Gastrocnemius medialis (tissue), 4 donors: ENCODE measurements around the gene FAM174A. TPM values are rescaled to one million over a fixed set of nuclear protein-coding genes. Genes with fewer than 3 reads are reported as not detected.
A peak's percentile ranks its signal among the peaks of the same experiment; 100 is the strongest.

Experiments
- ATAC-seq, 2 donors: fragments of 150-250 bp; one replicate each; pipeline ENCODE4 v1.9.1; 2016
- DNase-seq, 2 donors: peaks; one replicate each; pipeline ENCODE4 v3.0.0-alpha.2; 2019
- H3K27ac ChIP-seq, 4 donors: fragments of 200-600 bp; sonication (generic); 1 replicate in 1 of 4; 2 replicates in 3 of 4; pipeline ENCODE4 v1.5.1; 2016 to 2018; ENCODE audit warnings: mild to moderate bottlenecking in 2 of 4, moderate library complexity in 1 of 4
- H3K27me3 ChIP-seq, 3 donors: fragments of 200-600 bp; sonication (generic) in 2 of 3; 1 replicate in 1 of 3; 2 replicates in 2 of 3; pipeline versions ENCODE4 v1.5.1 to v1.6.0; 2016 to 2019; ENCODE audit warnings: mild to moderate bottlenecking in 1 of 3, moderate library complexity in 1 of 3
- H3K36me3 ChIP-seq, 2 donors: fragments of 200-600 bp; sonication (generic) in 1 of 2; one replicate each; pipeline ENCODE4 v1.5.1; 2017 to 2018
- H3K4me1 ChIP-seq, 2 donors: fragments of 200-600 bp; sonication (generic) in 1 of 2; one replicate each; pipeline ENCODE4 v1.5.1; 2016 to 2017; ENCODE audit warnings: mild to moderate bottlenecking in 2 of 2
- H3K4me3 ChIP-seq, 4 donors: fragments of 200-600 bp; sonication (generic) in 3 of 4; 1 replicate in 1 of 4; 2 replicates in 3 of 4; pipeline ENCODE4 v1.5.1; 2016 to 2019; ENCODE audit warnings: mild to moderate bottlenecking in 2 of 4
- H3K9me3 ChIP-seq, 3 donors: fragments of 200-600 bp; sonication (generic) in 2 of 3; 1 replicate in 1 of 3; 2 replicates in 2 of 3; pipeline ENCODE4 v1.5.1; 2016 to 2019
- CTCF ChIP-seq, 5 experiments: fragments of 450-650 bp in 3 of 5; fragments of 200-600 bp in 2 of 5; sonication (generic) in 2 of 5; IDR thresholded peaks in 4 of 5; conservative IDR thresholded peaks in 1 of 5; 1 replicate in 4 of 5; 2 replicates in 1 of 5; pipeline ENCODE4 v1.5.1; 2016 to 2019; ENCODE audit warnings: antibody characterized with exemption in 5 of 5, mild to moderate bottlenecking in 3 of 5, moderate library complexity in 3 of 5
- POLR2A ChIP-seq, 2 donors: fragments of 450-650 bp; IDR thresholded peaks; one replicate each; pipeline ENCODE4 v1.6.1; 2017; ENCODE audit warnings: antibody characterized with exemption in 2 of 2, mild to moderate bottlenecking in 2 of 2, moderate library complexity in 2 of 2
- in situ Hi-C, 4 donors: fragments of 200-750 bp; cut with MboI; loops; one replicate each; pipeline versions ENCODE4 v1.15.0 to v1.8.0; 2017; ENCODE audit warnings: low sequenced_read_pairs in 4 of 4
- intact Hi-C: fragments of 100-400 bp; cut with DNase I; formaldehyde crosslinking; loops from one replicate; pipeline ENCODE4 v1.15.1; 2023; ENCODE audit warnings: low total_unique reads
- total RNA-seq, 4 donors: library from RNA; depleted of rRNA; stranded (reverse); fragments of >200 nt; gene quantifications; one replicate each; pipeline versions ENCODE4 v1.1.0 to v1.2.3, GENCODE V29; 2016

FAM174A gene
- total RNA-seq, 4 donors from 2014 or later, result 51.4 to 68.3 (median 58.6) TPM

- no peaks in the 10 kb centered on the region for H3K36me3 ChIP-seq
- in situ Hi-C loops (no loop called here), intact Hi-C loops (no loop called here)
- no peaks in the 10 kb centered on the region for H3K9me3 ChIP-seq
- no peak overlapping the region for H3K4me3 ChIP-seq
- DNase-seq, result no peak
- no peak for ATAC-seq
- peaks cover 0 to 27% of the 10 kb centered on the region in 2 donors for H3K4me1 ChIP-seq
- TF ChIP-seq CTCF (IDR thresholded peaks at IDR 0.05 in 4 of 5, conservative IDR thresholded peaks at IDR 0.05 in 1 of 5), result no peak
- TF ChIP-seq POLR2A (IDR thresholded peaks at IDR 0.05), result no peak
- no peaks in the 10 kb centered on the region for H3K27me3 ChIP-seq
- peak overlapping the region; percentile 1 to 51 (median 50) for H3K27ac ChIP-seq
These were observed 41.1 kb downstream of the FAM174A start for GRCh38 chr5:100576217-100576751.

- ATAC-seq (no peak), DNase-seq (no peak)
- intact Hi-C loops, result no loop called here
- Histone ChIP-seq H3K27me3 (no peaks in the 10 kb centered on the region), H3K36me3 (no peaks in the 10 kb centered on the region), H3K4me1 (peaks cover 0 to 27% of the 10 kb centered on the region in 2 donors), H3K4me3 (no peak overlapping the region), H3K27ac (peak overlapping the region in 2 of 4 donors; percentile 42 to 50), H3K9me3 (no peaks in the 10 kb centered on the region)
- TF ChIP-seq POLR2A (IDR thresholded peaks at IDR 0.05) (no peak), CTCF (IDR thresholded peaks at IDR 0.05 in 4 of 5, conservative IDR thresholded peaks at IDR 0.05 in 1 of 5) (no peak)
- in situ Hi-C loops, result no loop called here
These were observed 42.3 kb downstream of the FAM174A start for GRCh38 chr5:100577506-100577905.

GRCh38 chr5:100584069-100584468 is 48.9 kb downstream of the FAM174A start:
- H3K27me3 ChIP-seq, result no peaks in the 10 kb centered on the region
- H3K36me3 ChIP-seq, result peaks cover 0 to 4% of the 10 kb centered on the region in 2 donors
- intact Hi-C loops, result no loop called here
- in situ Hi-C loops, result no loop called here
- no peak overlapping the region for H3K27ac ChIP-seq
- DNase-seq (no peak), ATAC-seq (no peak)
- H3K4me3 ChIP-seq, result no peak overlapping the region
- TF ChIP-seq POLR2A (IDR thresholded peaks at IDR 0.05), result no peak
- no peak for TF ChIP-seq CTCF (IDR thresholded peaks at IDR 0.05 in 4 of 5, conservative IDR thresholded peaks at IDR 0.05 in 1 of 5)
- H3K9me3 ChIP-seq, result no peaks in the 10 kb centered on the region
- no peaks in the 10 kb centered on the region for H3K4me1 ChIP-seq

GRCh38 chr5:100584889-100585288 is 49.7 kb downstream of the FAM174A start:
- DNase-seq, result no peak
- in situ Hi-C loops, result no loop called here
- Histone ChIP-seq H3K27ac (no peak overlapping the region), H3K4me1 (no peaks in the 10 kb centered on the region), H3K4me3 (no peak overlapping the region), H3K36me3 (peaks cover 0 to 4% of the 10 kb centered on the region in 2 donors), H3K27me3 (no peaks in the 10 kb centered on the region), H3K9me3 (no peaks in the 10 kb centered on the region)
- TF ChIP-seq CTCF (IDR thresholded peaks at IDR 0.05 in 4 of 5, conservative IDR thresholded peaks at IDR 0.05 in 1 of 5), result no peak
- TF ChIP-seq POLR2A (IDR thresholded peaks at IDR 0.05), result no peak
- no peak for ATAC-seq
- intact Hi-C loops, result no loop called here

GRCh38 chr5:100590867-100591266 is 55.7 kb downstream of the FAM174A start:
- Histone ChIP-seq H3K36me3 (peaks cover 0 to 4% of the 10 kb centered on the region in 2 donors), H3K27me3 (no peaks in the 10 kb centered on the region), H3K4me1 (peaks cover 6 to 22% of the 10 kb centered on the region in 2 donors), H3K27ac (no peak overlapping the region), H3K9me3 (no peaks in the 10 kb centered on the region), H3K4me3 (no peak overlapping the region)
- no peak for TF ChIP-seq CTCF (IDR thresholded peaks at IDR 0.05 in 4 of 5, conservative IDR thresholded peaks at IDR 0.05 in 1 of 5)
- TF ChIP-seq POLR2A (IDR thresholded peaks at IDR 0.05), result no peak
- ATAC-seq (no peak), DNase-seq (no peak)
- intact Hi-C loops (no loop called here), in situ Hi-C loops (no loop called here)
